GM18867 (cell line): ENCODE results near the gene SFRP4.

Source experiments
- ATAC-seq: cut with Tn5 transposase; IDR thresholded peaks from one replicate; pipeline ENCODE4 v1.9.1; 2021; ENCODE audit warnings: mild to moderate bottlenecking, moderate library complexity; ENCODE audit not compliant: unreplicated experiment

Gene SFRP4

GRCh38 chr7:37927773-37928444, 11.3 kb upstream of the SFRP4 start:
- ATAC-seq = no peak

GRCh38 chr7:37925620-37926019, 9.0 kb upstream of the SFRP4 start:
- no peak for ATAC-seq

- no peak for ATAC-seq
These were observed 7.9 kb upstream of the SFRP4 start for GRCh38 chr7:37924491-37925041.

GRCh38 chr7:37923996-37924395, 7.4 kb upstream of the SFRP4 start:
- ATAC-seq = no peak

DNA sequence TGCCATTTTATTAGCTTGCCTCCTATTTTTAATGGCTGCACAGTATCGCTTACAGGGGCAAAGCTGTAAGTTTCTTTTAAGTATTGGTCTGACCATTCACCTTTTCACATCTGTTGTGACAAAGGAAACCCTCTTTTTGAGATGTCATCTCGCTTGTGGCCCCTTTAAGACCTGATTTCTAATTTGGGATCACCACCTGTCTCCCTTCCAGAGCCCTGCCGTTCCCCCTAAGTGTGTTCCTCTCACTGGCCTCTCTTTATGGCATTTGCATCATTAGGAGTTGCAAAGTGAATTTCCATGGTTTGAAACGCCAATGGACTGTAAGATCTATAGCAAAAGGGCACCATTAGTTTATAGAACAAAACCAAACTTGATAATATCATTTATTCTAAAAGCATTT, 5.3 kb upstream of the SFRP4 start:
- ATAC-seq = no peak

- ATAC-seq = peak; percentile 67
These were observed 4.5 kb upstream of the SFRP4 start for GRCh38 chr7:37920849-37921805.

DNA sequence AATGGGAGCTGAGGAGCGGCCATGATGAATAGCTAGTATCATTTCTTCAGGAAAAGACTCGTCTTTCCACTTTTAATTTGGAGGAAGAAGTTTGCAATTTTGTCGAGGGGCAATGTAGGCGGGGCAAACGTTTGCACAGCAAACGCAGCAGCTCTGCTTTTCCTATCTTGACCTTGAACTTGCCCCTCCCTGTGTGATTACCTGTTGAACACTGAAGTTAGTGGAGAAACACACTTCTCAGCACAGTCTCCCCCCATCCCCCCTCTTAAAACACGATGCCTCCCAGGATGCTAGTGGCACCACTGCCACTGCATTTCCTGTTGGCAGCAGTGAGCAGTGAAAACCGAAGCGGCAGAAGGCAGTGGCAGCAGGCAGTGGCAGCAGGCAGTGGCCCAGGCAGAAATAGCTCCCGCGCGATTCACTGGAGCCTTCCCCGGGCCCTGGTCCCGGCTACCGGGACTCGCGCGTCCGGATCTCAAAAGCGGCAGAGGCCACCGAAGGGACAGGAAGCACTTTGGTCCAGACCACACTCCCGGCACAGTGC, 3.8 kb upstream of the SFRP4 start, which contains the start of gene EPDR1:
Gene EPDR1, plus strand, starts transcription at position 336 of the 544 bp plus-strand sequence. CDS start 300 bp downstream, outside the sequence.
- peak; percentile 59 for ATAC-seq

DNA sequence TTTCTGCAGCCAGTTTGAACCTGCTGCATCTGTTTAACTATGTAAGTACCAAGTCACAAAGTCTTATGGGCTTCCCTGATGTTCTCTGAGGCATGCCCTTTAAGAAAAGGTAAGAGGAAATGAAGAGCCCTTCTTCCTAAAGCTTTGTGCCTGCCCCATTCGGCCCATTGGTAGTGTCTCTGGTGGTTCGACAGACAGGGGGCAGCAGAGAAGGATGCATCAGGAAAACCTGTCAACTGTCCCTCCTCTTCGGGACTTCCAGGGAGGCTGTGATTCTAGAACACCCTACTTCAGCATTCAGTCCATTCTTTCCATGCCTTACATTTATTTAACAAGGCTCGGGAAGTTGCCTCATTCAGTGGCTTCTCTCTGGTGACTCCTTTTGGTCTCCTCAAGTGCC, 1.9 kb upstream of the SFRP4 start:
- no peak for ATAC-seq

GRCh38 chr7:37916017-37916672, 472 bp downstream of the SFRP4 start:
- no peak for ATAC-seq

DNA sequence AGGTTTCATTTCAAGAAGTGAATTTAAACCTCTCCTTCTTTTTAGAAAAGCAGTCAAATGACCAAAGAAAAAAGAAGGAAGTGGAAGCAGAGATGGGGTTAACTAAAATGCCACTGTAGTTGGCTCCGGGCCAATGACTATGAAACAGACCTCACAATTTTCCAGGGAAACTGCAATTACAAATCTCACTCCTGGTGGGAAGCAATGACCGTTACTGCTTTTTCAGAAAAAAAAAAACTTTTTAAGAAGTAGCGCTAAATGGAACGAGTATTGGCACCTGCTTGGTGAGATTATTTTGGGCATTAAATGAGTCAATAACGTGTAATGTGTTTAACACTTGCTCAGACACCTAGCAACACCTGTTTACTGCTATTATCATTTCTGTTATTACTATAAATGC, 1.2 kb downstream of the SFRP4 start:
- peak; percentile 49 for ATAC-seq

DNA sequence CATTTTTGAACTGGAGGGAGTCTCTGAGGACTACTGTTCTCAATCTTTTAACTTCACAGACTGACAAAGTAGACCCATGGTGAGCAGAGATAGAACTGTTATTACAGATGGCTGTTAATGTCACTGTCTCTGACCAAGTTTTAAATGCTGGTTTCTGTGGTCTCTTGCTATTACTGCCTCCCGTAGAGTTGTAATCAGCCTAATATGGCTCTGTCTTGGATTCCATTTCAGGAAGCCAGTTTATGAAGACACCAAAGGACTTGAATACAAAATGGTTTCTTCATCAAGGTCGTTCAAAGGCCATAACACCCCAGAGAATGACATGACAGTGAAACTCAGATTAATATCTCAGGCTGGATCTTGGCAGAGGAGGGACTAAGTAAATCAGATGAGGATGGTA, 3.9 kb downstream of the SFRP4 start:
- no peak for ATAC-seq

- no peak for ATAC-seq
These were observed 8.3 kb downstream of the SFRP4 start for GRCh38 chr7:37908221-37908788.

DNA sequence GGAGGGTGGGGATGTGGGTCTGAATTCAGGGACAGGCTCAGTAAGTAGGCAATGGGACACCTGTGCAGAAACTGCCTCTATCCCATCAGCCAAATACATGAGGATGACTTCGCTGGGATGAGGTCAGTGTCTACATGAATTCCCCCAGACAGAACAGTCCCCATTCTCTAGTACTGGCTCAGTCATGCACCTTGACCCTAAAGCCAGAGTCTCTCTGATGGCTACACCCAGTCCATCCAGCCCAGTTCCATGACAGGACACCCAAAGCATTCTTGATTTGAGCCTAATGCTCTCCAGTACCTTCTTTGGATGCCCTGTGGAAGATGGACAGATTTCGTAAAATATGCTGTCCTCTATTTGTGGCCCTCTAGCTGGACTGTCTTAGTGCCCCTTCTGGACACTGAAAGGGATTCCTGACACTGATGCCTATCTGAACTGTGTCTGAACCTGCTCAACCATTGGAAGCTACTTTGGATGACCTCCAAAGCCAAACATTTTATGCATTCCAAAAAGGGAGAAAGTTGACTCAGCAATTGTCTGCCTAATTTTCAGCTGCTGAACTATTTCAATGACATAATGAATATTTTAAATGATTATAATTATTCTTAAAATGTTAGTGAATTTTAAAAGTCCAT, 14.6 kb downstream of the SFRP4 start:
- no peak for ATAC-seq

- ATAC-seq = no peak
These were observed 15.3 kb downstream of the SFRP4 start for GRCh38 chr7:37901236-37901827.

GRCh38 chr7:37899712-37900247, 16.8 kb downstream of the SFRP4 start:
- ATAC-seq = no peak

DNA sequence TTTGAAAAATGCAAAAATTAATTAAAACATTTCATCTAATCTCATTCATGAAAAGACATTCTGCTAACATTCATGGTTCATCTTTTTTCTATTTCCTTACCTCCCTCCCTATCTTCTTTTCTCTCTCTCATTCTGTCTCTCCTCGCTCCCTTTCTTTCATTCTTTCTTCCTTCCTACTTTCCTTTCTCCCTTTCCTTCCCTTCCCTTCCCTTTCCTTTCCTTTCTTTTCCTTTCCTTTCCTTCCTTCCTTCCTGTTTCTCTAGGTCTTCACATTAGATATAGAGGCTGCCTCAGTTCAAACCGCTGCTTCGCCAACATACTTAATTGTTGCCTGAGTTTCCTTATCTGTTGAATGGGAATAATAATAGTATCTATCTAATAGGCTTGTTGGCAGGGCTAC, 21.9 kb downstream of the SFRP4 start:
- no peak for ATAC-seq

DNA sequence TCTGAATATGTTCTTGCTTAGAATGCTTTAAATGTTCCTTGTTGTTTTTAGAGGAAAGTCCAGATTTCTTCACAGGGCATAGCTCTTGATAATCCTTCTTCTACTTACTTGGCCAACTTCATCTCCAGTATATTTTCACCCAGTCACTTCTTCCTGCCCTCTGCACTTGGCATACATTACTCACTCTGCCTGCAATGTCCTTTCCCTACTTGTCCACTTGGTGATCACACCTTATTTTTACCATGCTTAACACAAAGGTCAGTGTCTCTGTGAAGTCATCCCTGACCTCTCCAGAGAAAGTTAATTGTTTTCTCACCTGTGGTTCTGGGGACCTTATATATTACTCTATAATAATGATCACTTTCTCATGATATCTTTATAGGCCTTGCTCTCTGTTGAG, 23.3 kb downstream of the SFRP4 start:
- no peak for ATAC-seq

DNA sequence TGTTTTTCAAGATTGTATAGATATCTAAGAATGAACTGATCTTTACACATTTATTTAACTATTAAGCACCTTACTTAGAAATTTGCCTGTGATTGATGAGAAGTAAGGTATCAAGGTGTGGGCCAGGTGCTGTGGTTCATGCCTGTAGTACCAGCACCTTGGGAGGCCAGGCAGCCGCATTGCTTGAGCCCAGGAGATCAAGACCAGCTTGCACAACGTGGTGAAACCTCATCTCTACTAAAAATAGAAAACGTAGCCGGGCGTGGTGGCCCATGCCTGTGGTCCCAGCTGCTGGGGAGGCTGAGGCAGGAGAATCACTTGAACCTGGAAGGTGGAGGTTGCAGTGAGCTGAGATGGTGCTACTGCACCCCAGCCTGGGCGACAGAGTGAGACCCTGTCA, 34.5 kb downstream of the SFRP4 start:
- no peak for ATAC-seq
